Body of pancreas (tissue), 4 donors: ENCODE measurements around the gene ELOVL7.
"Not testable (repeated sequence)": the region's sequence is repeated elsewhere in the genome, so short reads cannot be mapped to it uniquely, and the experiment has no call there.

ENCODE experiments used
- CTCF ChIP-seq, 7 experiments: fragments of 450-650 bp in 4 of 7; fragments of 200-600 bp in 3 of 7; sonication (generic) in 3 of 7; IDR thresholded peaks; one replicate each; pipeline ENCODE4 v1.5.1; 2016 to 2019; ENCODE audit warnings: antibody characterized with exemption in 7 of 7
- POLR2A ChIP-seq, 3 donors: fragments of 450-650 bp; IDR thresholded peaks; one replicate each; pipeline ENCODE4 v1.6.1; 2016; ENCODE audit warnings: antibody characterized with exemption in 3 of 3, mild to moderate bottlenecking in 2 of 3

- not testable (repeated sequence) for TF ChIP-seq CTCF, POLR2A (IDR thresholded peaks at IDR 0.05)
Observed at GRCh38 chr5:60715201-60715928, 128.7 kb downstream of the ELOVL7 start.
